Adrenal gland (tissue), 12 donors: Measurements from ENCODE around the gene NAV2. TPM values are rescaled to one million over a fixed set of nuclear protein-coding genes. Genes with fewer than 3 reads are reported as not detected.

Source experiments
- DNase-seq, 7 donors: peaks; one replicate each; pipeline ENCODE4 v3.0.0-alpha.2; 2019 to 2020
- H3K27ac ChIP-seq, 5 donors: fragments of 200-600 bp; sonication (generic) in 4 of 5; 1 replicate in 3 of 5; 2 replicates in 2 of 5; pipeline versions ENCODE4 v1.5.1 to v1.8.0; 2016 to 2020; ENCODE audit warnings: mild to moderate bottlenecking in 1 of 5
- H3K27me3 ChIP-seq: fragments of 200-600 bp; 2 replicates; pipeline ENCODE4 v1.8.0; 2021
- H3K36me3 ChIP-seq, 2 donors: fragments of 200-600 bp; replicated peaks in 1 of 2; 1 replicate in 1 of 2; 2 replicates in 1 of 2; pipeline versions ENCODE4 v1.5.1 to v1.8.0; 2018 to 2022
- H3K4me1 ChIP-seq, 2 donors: fragments of 200-600 bp; replicated peaks in 1 of 2; 1 replicate in 1 of 2; 2 replicates in 1 of 2; pipeline versions ENCODE4 v1.5.1 to v1.8.0; 2018 to 2021
- H3K4me3 ChIP-seq, 4 donors: fragments of 200-600 bp; sonication (generic) in 3 of 4; one replicate each; pipeline ENCODE4 v1.5.1; 2016 to 2018
- H3K9me3 ChIP-seq, 3 donors: fragments of 200-600 bp; sonication (generic) in 1 of 3; replicated peaks in 1 of 3; 1 replicate in 2 of 3; 2 replicates in 1 of 3; pipeline versions ENCODE4 v1.5.1 to v1.8.0; 2016 to 2021
- POLR2A ChIP-seq, 2 donors: fragments of 450-650 bp; IDR thresholded peaks; one replicate each; pipeline ENCODE4 v1.6.1; 2017; ENCODE audit warnings: antibody characterized with exemption in 2 of 2, mild to moderate bottlenecking in 2 of 2, moderate library complexity in 1 of 2
- WGBS, 4 donors: extraction: QIAGEN DNeasy Blood & Tissue Kit in 2 of 4; methylation state at CpG; one replicate each; pipeline versions ENCODE4 v1.1.5 to v1.1.7; 2013 to 2017; 5-methylcytosine and 5-hydroxymethylcytosine counted together
- intact Hi-C, 2 donors: fragments of 100-400 bp; cut with DNase I; formaldehyde crosslinking; loops; one replicate each; pipeline versions ENCODE4 v1.14.1 to v1.15.0; 2022 to 2023
- polyA plus RNA-seq, 3 donors: library from polyadenylated mRNA; stranded (reverse); fragments of 200-250 nt in 2 of 3; fragments of 350-450 nt in 1 of 3; fragmentation: Illumina TruSeq in 1 of 3; extraction: RNeasy Lipid Tissue Mini Kit (QIAGEN cat#74804) in 1 of 3; gene quantifications; one replicate each; pipeline ENCODE4 v1.2.3, GENCODE V29; 2013 to 2014
- total RNA-seq, 9 donors: library from RNA; depleted of rRNA in 4 of 9; stranded (reverse); fragments of >200 nt in 4 of 9; fragments of 120-200 nt in 1 of 9; fragmentation: NEBNext Ultra II Directional in 1 of 9; extraction: Animal tissue kit (Norgen Biotek cat#: 25700) in 1 of 9; gene quantifications; one replicate each; pipeline versions ENCODE4 v1.1.0 to v1.2.4, GENCODE V29; 2013 to 2023
- TF ChIP-seq, protein P1 (sequence below), 6 experiments: fragments of 450-650 bp in 4 of 6; fragments of 200-600 bp in 2 of 6; sonication (generic) in 1 of 6; IDR thresholded peaks; 1 replicate in 5 of 6; 2 replicates in 1 of 6; pipeline versions ENCODE4 v1.5.1 to v1.8.0; 2016 to 2021; ENCODE audit warnings: antibody characterized with exemption in 6 of 6, mild to moderate bottlenecking in 2 of 6, moderate library complexity in 1 of 6
- donor health status: healthy with polysubstance abuse.
- donor health status: Bipolar disorder and iron deficiency.
- donor health status: DM: yes; HTN: yes; CAD: no.
- donor health status: DM: no; HTN: no; CAD: no.
- donor health status: DM: no; HTN: no; CAD: no.
- donor health status: DM: yes; HTN: yes; CAD: no.

Gene NAV2
- total and polyA plus RNA-seq, 12 donors, result 1.6 to 9.2 (median 5.5) TPM

DNA sequence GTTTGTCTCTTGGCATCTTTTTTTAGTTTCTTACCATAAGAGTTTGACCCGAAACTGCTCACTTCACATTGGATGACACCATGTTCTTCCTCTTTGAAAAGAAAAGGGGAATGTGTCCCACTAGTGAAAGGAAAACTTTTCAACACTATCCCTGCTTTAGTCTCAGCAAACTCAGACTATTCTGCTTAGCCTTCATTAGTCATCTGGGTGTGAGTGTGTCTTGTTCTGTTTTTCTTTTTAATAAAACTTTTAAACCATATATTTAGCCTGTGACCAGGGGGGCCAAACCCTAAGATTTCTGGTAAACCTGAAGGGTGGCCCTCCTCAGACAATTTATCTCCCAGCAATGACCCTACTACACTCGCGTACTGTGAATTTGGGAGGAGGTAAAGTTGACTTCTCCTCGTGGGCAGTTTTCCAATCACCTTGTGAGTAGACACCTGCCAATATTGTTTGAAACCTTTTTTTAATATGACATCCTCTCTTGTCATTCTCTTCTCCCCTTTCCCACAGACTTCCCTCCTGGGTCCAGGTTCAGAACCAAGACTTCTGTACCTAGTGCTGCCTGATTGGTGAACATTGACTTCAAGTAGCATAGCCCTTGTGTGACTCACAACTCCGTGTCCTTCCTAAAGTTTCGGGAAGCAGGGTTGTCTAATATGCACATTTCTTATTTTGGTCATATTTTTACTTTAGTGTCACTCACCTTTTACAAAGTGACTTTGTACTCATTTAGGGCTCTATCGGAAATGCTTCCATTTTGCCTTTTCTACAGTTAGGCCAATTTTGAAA lies 407.7 kb downstream of the NAV2 start:
- peaks cover 0 to 4% of the 10 kb centered on the region in 2 donors for H3K36me3 ChIP-seq
- H3K4me3 ChIP-seq, result no peak overlapping the region
- no peak for DNase-seq
- no peaks in the 10 kb centered on the region for H3K27me3 ChIP-seq
- H3K4me1 ChIP-seq, result no peaks in the 10 kb centered on the region
- no peaks in the 10 kb centered on the region for H3K9me3 ChIP-seq
- TF ChIP-seq, protein P1, sequence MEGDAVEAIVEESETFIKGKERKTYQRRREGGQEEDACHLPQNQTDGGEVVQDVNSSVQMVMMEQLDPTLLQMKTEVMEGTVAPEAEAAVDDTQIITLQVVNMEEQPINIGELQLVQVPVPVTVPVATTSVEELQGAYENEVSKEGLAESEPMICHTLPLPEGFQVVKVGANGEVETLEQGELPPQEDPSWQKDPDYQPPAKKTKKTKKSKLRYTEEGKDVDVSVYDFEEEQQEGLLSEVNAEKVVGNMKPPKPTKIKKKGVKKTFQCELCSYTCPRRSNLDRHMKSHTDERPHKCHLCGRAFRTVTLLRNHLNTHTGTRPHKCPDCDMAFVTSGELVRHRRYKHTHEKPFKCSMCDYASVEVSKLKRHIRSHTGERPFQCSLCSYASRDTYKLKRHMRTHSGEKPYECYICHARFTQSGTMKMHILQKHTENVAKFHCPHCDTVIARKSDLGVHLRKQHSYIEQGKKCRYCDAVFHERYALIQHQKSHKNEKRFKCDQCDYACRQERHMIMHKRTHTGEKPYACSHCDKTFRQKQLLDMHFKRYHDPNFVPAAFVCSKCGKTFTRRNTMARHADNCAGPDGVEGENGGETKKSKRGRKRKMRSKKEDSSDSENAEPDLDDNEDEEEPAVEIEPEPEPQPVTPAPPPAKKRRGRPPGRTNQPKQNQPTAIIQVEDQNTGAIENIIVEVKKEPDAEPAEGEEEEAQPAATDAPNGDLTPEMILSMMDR (IDR thresholded peaks at IDR 0.05), result no peak
- TF ChIP-seq POLR2A (IDR thresholded peaks at IDR 0.05), result no peak
- 87 to 90% (median 88%) methylated on average over 7 of the region's 7 CpGs for WGBS, 4 donors
- no peak overlapping the region for H3K27ac ChIP-seq
- intact Hi-C loops, result no loop called here

DNA sequence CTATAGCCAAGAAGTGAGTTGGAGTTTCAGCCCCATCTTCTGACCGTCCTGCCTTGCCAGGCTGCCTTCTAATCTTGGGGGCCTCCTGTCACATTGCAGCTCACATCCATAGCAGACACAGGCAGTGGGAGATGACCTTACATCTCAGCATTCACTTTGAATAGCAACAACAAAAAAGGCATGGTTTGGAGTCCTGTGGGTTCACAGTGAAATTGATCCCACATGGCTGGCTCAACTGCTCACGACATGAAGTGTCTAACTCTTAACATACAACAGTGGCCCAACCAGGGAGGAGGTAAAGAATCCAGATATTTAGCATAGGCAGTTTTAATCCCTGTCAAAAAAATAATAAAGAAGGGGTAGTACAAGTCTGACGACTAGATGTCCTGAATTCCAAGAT lies 409.5 kb downstream of the NAV2 start:
- 74 to 91% (median 90%) methylated on average over 3 of the region's 3 CpGs for WGBS, 4 donors

GRCh38 chr11:20125927-20126326 lies 413.3 kb downstream of the NAV2 start:
- TF ChIP-seq, protein P1 (IDR thresholded peaks at IDR 0.05), result no peak
- no peak for TF ChIP-seq POLR2A (IDR thresholded peaks at IDR 0.05)
- 83 to 86% (median 85%) methylated on average over 5 to 6 of the region's 6 CpGs for WGBS, 4 donors
- DNase-seq, result no peak
- Histone ChIP-seq H3K27ac (no peak overlapping the region), H3K4me3 (no peak overlapping the region), H3K4me1 (no peaks in the 10 kb centered on the region), H3K36me3 (no peaks in the 10 kb centered on the region), H3K27me3 (no peaks in the 10 kb centered on the region), H3K9me3 (no peaks in the 10 kb centered on the region)
- intact Hi-C loops, result loop anchor here in 1 of 2 donors (5.0 kb wide), 2 partner anchors 174 to 226 kb away; no protein-coding TSS in a partner anchor

More for the DNA sequence above, 409.5 kb downstream of the NAV2 start:
- intact Hi-C loops, result no loop called here
- Histone ChIP-seq H3K36me3 (peaks cover 0 to 4% of the 10 kb centered on the region in 2 donors), H3K27me3 (no peaks in the 10 kb centered on the region), H3K4me3 (no peak overlapping the region), H3K27ac (no peak overlapping the region), H3K9me3 (no peaks in the 10 kb centered on the region), H3K4me1 (no peaks in the 10 kb centered on the region)
- no peak for TF ChIP-seq POLR2A (IDR thresholded peaks at IDR 0.05)
- TF ChIP-seq, protein P1 (IDR thresholded peaks at IDR 0.05), result no peak
- DNase-seq, result no peak

- H3K9me3 ChIP-seq, result no peaks in the 10 kb centered on the region
- H3K27ac ChIP-seq, result no peak overlapping the region
- DNase-seq, result no peak
- WGBS, 4 donors, result 91 to 95% (median 92%) methylated on average over 8 of the region's 8 CpGs
- TF ChIP-seq POLR2A (IDR thresholded peaks at IDR 0.05), result no peak
- TF ChIP-seq, protein P1 (IDR thresholded peaks at IDR 0.05), result no peak
- intact Hi-C loops, result loop anchor here in 1 of 2 donors (5.0 kb wide), 2 partner anchors 174 to 226 kb away; no protein-coding TSS in a partner anchor
- H3K4me3 ChIP-seq, result no peak overlapping the region
- no peaks in the 10 kb centered on the region for H3K27me3 ChIP-seq
- H3K4me1 ChIP-seq, result peaks cover 0 to under 1% of the 10 kb centered on the region in 2 donors
- H3K36me3 ChIP-seq, result no peaks in the 10 kb centered on the region
These were observed 414.1 kb downstream of the NAV2 start for GRCh38 chr11:20126724-20127123.
